Right ventricle myocardium inferior (tissue), 1 donor: Measurements from ENCODE around the gene ARID5A. TPM values are rescaled to one million over a fixed set of nuclear protein-coding genes. Genes with fewer than 3 reads are reported as not detected.

ENCODE experiments used
- ATAC-seq: fragments of 200-7000 bp; cut with Tn5 transposase; one replicate; pipeline ENCODE4 v1.9.1; 2020; ENCODE audit warnings: mild to moderate bottlenecking, moderate library complexity
- DNase-seq: peaks from one replicate; pipeline ENCODE4 v3.0.0; 2021; ENCODE audit errors: missing footprints
- intact Hi-C: fragments of 100-400 bp; cut with DNase I; formaldehyde crosslinking; loops from one replicate; pipeline ENCODE4 v1.11.0; 2022
- total RNA-seq: library from RNA; stranded (reverse); fragmentation: NEBNext Ultra II Directional; extraction: Animal tissue kit (Norgen Biotek cat#: 25700); gene quantifications from one replicate; pipeline ENCODE4 v1.2.1, GENCODE V29; 2021
- donor health status: DM: no; HTN: yes; CAD: no; lungs with severe emphysema.

The ARID5A gene
- total RNA-seq, 1 donor from 2014 or later = 8.7 TPM

DNA sequence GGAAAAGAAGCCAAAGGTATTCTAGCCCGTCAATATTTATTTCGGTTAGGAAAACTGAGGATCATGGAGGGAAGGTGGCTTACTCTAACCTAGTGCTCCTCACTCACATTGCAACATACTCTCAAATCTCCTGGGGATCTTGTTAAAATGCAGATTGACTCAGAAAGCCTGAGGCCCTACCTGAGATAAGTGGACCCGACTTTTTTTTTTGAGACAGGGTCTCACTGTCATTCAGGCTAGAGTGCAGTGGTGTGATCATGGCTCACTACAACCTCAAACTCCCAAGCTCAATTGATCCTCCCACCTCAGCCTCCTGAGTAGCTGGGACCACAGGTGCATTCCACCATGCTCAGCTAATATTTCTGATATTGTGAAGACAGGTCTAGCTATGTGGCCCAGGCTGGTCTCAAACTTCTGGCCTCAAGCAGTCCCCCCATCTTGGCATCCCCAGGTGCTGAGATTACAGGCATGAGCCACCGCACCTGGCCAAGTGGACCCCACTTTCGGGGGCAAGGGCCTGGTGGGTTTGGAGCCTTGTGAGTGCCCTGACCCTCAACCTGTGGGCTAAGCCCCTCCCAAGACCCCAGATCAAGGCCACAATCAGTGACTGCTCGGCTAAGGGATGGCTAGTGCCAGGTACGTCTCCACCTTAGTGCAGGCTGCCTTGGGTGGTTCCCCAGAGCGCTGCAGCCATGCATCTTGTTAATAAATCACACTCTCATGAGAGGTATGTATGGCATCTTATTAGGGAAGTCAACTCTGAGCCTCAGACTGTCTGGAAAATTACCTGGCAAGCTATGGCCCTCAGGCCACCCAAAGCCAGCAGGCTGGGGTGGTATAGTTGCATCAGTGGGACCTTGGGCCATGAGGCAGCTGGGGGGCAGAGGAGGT, 30.3 kb upstream of the ARID5A start:
- intact Hi-C loops = loop anchor here (5.0 kb wide), 2 partner anchors 149 to 169 kb away; partner anchors contain the start of gene NCAPH
- DNase-seq (no peak), ATAC-seq (no peak)

DNA sequence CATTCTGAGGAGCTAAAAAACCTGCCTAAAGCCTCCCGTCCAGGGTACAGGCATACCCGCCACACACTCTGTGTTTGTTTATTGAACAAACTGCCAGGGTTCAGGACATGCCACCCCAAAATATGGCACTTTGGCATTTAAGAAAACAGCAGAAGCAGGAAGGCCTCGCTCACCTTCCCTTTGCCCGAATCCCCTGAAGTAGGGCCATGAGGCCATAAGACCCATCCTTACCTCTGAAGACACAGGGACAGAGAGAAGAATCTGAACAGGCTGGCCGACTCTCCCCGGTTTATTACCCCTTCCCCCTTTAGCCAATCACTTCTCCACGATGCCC, 29.7 kb upstream of the ARID5A start:
- DNase-seq = no peak
- intact Hi-C loops = loop anchor here (5.0 kb wide), 2 partner anchors 150 to 170 kb away; partner anchors contain the start of gene NCAPH
- ATAC-seq = no peak

- ATAC-seq (peak; percentile 89), DNase-seq (peak; percentile 92)
- intact Hi-C loops = loop anchor here (2.0 to 5.0 kb wide), 5 partner anchors 37 to 369 kb away; partner anchors contain the start of genes ASTL, NCAPH and SNRNP200
These were observed 28.5 kb upstream of the ARID5A start for GRCh38 chr2:96507957-96508520.

DNA sequence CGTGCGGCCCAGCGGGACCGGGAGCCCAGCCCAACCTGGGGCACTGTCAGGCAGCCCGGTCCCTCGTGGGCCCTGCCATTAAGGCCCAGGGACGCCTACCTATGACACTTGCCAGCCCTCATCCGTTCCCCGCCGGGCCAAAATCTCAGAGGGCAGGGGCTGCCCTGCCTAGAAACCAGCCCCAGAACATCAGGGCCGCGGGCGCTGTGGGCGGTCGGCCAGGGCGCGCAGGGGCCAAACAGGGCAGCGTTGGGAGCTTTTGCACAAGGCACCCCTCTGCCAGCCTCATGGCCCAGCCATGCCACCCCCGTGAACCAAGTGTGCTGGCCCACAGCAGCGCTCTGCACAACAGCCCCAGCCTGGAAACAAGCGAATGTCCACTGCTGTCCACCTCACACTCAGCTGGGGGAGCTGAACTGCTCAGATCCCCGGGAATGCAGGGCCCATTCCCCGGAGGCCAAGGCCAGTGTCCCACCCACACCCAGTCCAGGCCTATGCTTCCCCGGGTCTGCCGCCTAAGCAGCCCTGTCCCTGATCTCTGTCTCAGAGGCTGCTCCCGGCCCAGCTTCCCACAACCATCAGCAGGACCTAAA, 27.9 kb upstream of the ARID5A start:
- DNase-seq (no peak), ATAC-seq (no peak)
- intact Hi-C loops = loop anchor here (1.0 to 5.0 kb wide), 6 partner anchors 38 to 370 kb away; partner anchors contain the start of genes ASTL, NCAPH and SNRNP200

DNA sequence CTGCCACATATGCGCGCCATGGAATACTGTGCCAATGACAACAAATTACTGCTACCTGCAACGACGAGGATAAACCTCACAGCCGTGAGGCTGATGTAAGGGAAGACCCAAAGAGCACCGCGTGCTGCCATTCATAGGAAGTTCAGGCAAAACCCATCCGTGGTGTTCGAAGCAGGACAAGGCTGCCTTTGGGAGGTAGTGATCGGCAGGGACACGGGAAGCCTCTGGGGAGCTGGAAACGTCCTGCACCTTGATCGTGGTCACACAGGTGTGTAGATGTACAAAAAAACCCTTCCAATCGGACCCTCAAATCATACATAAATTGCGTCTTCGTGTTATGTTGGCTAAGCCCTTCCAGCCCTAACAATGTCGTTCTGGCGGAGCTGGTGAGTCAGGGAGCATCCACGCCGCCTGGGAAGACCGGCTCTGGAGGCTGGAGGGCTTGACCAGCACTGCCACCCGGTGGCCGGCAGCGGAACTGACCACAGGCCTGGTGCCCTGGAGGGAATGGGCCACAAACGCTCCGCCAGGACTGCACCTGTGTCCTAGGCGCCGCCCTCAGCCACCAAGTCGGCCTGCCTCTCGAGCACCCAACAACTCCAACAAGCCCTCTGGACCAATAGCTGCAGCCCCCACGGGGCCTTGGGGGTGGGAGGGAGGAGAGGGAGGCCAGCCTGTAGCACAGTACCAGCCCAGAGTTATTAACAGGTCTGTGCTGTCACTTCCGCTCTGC, 27.3 kb upstream of the ARID5A start:
- peak; percentile 93 for DNase-seq
- ATAC-seq = peak; percentile 92
- intact Hi-C loops = loop anchor here (1.0 to 5.0 kb wide), 6 partner anchors 38 to 370 kb away; partner anchors contain the start of genes ASTL, NCAPH and SNRNP200

GRCh38 chr2:96509847-96510230, 26.7 kb upstream of the ARID5A start:
- intact Hi-C loops = loop anchor here (1.0 to 5.0 kb wide), 6 partner anchors 39 to 371 kb away; partner anchors contain the start of genes ASTL, NCAPH and SNRNP200
- ATAC-seq = no peak
- no peak for DNase-seq

- DNase-seq (no peak), ATAC-seq (no peak)
- intact Hi-C loops = no loop called here
These were observed 25.5 kb upstream of the ARID5A start for GRCh38 chr2:96510931-96511595.

DNA sequence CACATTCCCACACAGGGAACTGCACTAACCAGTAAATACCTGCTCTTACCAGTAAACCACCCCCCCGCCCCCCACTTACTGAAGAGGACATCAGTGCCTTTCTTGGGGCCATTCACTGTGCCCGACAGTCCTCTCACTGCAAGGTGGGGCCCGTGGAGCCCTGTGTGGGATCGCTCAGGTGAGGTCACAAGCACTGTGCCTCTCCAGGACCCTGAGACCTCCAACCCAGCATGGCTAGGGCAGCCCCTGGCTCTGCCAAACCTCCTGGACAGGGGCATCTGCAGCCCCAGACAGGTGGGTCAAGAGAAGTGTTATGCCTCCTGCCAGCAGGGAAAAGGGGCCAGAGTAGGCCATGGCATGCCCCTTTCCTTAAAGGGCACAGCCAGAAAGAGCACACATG, 24.7 kb upstream of the ARID5A start:
- no peak for DNase-seq
- no peak for ATAC-seq
- intact Hi-C loops = no loop called here

DNA sequence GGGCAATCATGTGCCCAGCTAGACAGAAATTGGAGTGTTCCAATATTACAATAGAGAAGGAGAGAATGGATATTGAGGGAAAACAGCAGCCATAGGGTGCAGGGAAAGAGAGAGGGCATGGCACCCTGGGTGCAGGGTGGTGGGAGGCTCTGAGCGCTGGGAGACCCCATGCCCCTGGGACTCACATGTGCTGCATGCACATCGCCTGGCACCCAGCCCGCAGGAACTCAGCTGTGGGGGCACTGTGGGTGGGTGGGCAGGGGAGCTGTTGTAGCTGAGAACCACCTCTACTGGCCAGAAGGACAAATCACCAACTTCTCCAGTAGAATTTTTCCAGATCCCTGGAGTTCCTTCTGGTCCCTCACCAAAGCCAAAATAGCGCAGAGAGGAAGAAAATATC, 24.2 kb upstream of the ARID5A start:
- intact Hi-C loops = no loop called here
- no peak for ATAC-seq
- DNase-seq = no peak

- intact Hi-C loops = no loop called here
These were observed 22.0 kb upstream of the ARID5A start for GRCh38 chr2:96514521-96514920.

DNA sequence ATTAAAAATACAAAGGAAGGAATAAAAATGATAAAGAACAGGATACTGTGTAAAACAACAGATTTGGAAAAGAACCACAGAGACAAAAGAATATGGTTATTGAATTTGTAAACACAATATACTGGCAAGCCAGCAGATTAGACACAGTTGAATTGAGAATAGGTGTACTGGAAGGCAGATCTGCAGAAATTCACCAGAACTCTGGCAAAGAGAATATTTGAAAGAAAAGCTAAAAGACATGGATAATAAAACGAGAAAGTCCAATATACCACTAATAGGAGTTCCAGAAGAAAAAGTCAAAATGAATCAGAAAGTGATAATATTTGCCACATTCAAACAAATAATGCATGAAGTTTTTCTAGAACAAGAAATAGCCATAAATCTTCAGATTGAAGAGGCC, 19.5 kb upstream of the ARID5A start:
- intact Hi-C loops = no loop called here
- ATAC-seq (no peak), DNase-seq (no peak)

More at GRCh38 chr2:96514521-96514920, 22.0 kb upstream of the ARID5A start:
- ATAC-seq (no peak), DNase-seq (no peak)

- ATAC-seq = no peak
- DNase-seq = no peak
- intact Hi-C loops = no loop called here
These were observed 16.3 kb upstream of the ARID5A start for GRCh38 chr2:96520231-96520630.

GRCh38 chr2:96520697-96521096, 15.9 kb upstream of the ARID5A start:
- ATAC-seq = no peak
- no peak for DNase-seq
- intact Hi-C loops = no loop called here

DNA sequence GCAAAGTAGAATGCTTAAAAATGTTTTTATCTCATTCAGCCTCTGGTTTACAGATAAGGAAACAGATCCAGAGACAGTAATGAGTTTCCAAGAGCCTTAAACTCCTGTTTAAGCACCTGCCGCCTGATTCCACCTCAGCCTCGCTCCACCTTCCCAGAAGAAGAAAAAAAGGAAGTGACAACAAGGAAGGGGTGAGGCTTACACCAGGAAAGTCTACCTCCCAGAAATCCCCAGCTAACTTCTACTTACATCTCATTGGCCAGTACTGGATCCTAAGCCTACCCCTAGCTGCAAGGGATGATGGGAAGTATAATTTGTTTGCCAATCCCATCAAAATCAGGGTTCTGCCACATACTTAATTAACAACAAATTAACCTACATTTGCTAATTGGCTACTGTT, 15.3 kb upstream of the ARID5A start:
- no peak for DNase-seq
- ATAC-seq = no peak
- intact Hi-C loops = no loop called here

DNA sequence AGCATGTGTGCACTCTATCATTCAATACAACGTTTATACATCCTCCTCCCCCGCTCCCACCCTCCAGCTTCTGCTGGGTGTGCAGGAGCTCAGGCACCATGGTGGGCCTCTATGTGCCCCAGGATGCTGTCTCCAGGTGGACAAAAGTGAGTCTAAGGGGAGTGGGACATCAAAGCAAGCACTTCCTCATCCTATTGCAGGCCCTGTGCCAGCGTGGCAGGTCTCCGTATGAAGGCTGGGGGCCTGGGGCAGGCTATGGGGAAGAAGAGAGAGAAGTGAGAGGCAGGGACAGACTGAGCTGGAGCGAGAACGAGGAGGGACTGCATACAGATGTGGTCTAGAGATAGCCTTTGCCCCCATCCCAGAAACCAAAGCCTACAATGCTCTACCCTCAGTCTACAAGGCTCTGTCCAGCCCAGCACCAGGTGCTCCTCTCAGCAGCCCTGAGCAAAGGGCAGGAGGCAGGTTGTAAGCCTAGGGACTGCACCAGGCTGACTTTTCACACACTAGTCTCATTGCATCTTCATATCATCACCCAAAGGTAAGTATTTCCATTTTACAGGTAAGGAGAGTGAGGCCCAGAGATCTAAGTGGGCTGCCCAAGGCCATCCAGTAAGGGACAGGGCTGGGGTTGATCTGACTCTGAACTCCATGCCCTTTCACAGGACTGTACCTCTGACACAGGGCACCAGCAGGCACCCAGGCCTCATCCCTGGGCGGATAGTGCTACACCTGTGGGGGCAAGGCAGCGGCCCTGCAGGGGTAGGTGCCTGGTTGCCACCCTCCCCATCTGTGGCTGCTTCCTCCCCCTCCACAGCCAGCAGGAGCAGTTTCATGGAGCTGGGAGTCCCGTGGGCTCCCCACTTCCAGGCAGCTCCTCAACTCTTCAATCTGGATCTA, 14.0 kb upstream of the ARID5A start:
- no peak for ATAC-seq
- intact Hi-C loops = no loop called here
- DNase-seq = no peak

- ATAC-seq (no peak), DNase-seq (no peak)
- intact Hi-C loops = no loop called here
These were observed 12.7 kb upstream of the ARID5A start for GRCh38 chr2:96523659-96524481.
